CD4-positive, alpha-beta T cell treated with Interleukin-4 for 1 hour (primary cell): ENCODE data around the gene ATP2B2.
"Not testable (repeated sequence)": the region's sequence is repeated elsewhere in the genome, so short reads cannot be mapped to it uniquely, and the experiment has no call there.

Source experiments
- DNase-seq, 2 donors: peaks; one replicate each; pipeline ENCODE4 v3.0.0-alpha.2; 2020 to 2022

The ATP2B2 gene

DNA sequence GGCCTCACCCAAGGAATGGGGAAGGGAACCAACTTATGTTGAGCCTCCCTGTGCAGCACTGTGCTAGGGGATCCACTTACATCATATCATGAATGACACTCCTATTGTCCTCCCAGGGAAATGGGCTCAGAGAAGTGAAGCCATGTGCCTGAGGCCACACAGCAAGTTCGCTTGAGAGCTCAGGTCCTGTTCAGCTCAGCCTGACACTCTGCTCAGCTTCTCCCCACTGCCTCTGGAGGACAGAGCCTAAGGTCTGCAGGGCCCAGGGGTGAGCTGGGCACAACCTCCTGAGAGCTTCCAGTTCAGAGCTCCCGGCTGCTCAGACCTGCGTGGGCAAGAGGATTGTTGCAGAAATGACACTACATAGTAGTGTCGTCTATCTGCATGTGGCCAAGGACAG, 108.5 kb downstream of the ATP2B2 start:
- DNase-seq, result no peak

DNA sequence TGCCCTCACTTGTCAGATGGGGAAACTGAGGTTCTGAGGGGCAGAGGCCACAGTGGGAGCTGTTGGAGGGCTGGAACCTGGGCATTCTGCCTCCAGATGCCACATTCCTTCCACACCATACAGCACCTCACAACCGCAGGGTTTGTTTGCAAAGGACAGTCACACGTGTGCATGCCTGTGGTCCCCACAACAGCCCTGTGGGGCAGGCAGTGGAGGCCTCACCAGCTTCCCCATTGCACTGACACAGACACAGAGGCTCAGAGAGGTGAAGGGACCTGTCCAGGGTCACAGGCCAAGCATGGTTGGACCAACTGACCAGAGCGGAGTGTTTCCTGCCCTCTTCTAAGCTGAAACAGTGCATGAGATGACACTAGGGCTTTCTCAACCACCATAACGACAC, 109.3 kb downstream of the ATP2B2 start:
- DNase-seq, result no peak

DNA sequence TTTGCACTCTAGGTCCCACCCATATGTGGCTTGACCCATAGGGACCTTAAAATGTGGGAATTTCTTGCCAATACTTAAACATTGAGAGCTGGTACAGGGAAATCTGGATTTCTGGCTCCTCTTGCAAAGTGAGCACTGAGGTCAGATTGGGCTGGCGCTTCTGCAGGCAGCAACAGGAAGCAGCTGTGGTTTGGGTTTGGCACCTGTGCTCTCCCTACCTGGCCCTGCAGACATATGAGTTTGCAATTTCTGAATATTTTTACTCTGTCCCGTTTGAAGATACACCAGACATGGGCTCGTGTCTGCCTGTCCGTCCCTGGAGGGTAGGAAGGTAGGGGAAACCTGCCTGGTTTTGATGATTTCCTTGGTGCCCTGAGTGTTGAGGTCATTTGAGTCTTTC, 109.7 kb downstream of the ATP2B2 start:
- peak; percentile 45 to 50 for DNase-seq

DNA sequence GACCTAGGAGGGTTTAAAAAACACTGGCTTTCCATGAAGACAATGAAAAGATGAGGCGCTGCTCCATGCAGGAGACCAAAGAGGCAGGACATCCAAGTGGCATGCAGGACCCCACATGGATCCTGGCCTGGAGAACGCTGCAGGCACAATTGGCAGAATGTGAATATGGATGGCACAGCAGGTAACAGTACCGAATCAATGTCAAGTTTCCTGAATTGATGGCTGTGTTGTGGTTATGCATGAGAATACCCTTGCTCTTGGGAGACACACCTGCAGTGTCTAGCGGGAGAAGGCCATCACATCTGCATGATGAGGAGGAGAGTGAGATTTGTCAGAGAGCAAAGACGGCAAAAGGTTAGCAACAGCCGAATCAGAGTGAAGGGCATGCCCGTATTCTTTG, 110.2 kb downstream of the ATP2B2 start:
- no peak for DNase-seq

DNA sequence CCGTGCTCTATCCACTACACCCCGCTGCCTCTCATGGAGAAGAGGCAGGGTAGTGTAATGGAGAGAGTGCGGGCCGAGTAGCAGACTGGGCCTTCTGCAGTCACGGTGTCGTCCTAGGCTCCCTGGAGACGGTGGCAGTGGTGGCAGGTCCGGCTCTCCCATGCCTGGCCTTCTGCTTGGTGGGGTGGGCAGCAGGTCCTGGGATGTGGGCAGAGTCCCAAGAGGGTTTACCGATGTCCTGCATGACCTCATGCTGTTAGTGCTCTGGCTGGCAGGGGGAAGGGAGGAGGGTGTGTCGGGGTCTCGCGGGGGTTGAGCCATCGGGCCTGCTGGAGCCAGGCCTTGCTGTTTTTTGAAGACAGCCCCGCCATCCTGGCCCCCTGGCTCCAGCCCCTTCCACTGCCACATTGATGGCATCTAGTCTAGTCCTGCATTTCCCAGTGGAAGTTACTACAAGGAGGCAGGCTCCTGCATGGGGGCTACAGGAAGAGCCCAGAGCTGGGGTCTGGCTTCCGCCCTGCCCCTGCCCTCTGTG, 110.8 kb downstream of the ATP2B2 start:
- no peak for DNase-seq

DNA sequence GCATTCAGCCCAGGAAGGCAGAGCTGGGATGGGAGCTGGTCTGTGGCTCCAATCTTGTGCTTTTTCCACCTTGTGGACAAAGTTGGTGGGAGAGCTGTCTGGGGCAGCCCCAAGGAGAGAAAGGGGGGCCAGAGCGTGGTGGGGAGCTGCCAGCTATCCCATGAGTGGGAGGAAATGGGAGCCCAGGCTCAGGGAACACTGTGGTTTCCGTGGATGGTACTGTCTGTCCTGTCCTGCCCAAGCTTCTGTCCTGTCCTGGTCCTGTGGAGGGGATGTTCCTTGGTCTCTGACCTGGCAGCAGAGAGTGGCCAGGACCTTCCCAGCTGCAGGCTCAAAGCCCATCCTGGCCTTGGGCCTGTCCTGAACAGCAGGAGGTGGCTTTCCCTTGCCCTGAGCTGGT, 111.9 kb downstream of the ATP2B2 start:
- no peak for DNase-seq

DNA sequence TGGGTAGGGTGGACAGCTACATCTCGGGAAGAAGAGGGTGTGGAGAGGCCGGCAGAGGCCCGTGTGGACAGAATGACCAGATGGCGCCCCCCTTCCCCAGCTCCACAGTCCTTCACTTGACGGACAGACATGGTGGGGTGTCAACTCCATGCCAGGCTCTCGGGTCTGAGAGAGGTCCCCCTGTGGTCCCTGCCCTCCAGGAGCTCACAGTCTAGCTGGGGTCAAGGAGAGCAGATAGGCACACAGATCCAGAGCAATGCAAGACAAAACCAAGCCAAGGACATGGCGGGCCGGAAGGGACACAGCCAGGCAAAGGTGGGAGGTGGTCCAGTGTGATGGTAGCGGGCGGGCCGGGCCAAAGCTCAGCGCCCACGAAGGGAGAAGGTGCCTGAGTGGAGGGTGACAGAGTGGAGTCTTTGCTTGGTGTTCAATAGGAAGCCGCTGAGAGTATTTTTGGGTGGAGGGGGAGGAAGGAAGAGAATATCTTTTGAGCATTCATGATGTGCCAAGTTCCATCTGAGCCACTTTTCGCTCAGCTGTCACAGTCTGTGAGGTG, 112.4 kb downstream of the ATP2B2 start:
- DNase-seq, result no peak

DNA sequence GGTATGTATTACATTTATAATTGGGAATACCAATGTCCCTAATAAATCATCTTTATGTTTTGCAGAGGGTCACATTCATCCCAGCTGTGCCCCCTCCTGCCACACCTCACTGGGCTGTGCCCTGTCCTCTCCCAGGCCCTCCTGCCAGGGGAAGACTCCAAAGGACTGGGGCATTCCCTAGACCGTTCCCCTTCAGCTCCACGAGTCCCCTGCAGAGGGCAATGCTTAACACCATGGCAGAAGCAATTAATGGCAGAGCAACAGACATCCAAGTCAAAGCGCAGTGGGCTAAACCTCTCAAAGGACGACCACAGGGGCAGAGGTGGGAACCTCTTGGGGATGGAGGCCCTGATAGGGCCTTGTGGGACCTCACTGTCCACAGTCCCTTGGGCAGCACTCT, 113.1 kb downstream of the ATP2B2 start:
- no peak for DNase-seq

DNA sequence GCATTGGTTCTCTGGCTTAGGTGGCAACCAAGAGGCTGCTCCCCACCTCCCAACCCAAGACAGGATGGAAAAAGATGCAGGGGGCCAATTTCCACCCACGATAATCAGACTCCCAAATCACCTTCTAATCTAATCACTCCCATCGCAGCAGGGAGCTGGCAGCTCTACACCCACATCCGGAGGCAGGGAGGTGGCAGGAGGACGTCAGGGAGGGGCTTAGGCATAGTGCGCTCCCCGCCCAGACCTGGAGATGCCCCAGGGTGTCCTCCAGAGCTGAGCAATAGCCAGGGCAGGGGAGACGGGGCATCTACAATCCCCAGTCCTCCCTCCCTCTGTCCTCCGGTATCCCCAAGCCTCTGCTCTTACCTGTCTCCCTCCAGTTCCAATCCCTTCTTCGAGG, 114.0 kb downstream of the ATP2B2 start:
- no peak for DNase-seq

DNA sequence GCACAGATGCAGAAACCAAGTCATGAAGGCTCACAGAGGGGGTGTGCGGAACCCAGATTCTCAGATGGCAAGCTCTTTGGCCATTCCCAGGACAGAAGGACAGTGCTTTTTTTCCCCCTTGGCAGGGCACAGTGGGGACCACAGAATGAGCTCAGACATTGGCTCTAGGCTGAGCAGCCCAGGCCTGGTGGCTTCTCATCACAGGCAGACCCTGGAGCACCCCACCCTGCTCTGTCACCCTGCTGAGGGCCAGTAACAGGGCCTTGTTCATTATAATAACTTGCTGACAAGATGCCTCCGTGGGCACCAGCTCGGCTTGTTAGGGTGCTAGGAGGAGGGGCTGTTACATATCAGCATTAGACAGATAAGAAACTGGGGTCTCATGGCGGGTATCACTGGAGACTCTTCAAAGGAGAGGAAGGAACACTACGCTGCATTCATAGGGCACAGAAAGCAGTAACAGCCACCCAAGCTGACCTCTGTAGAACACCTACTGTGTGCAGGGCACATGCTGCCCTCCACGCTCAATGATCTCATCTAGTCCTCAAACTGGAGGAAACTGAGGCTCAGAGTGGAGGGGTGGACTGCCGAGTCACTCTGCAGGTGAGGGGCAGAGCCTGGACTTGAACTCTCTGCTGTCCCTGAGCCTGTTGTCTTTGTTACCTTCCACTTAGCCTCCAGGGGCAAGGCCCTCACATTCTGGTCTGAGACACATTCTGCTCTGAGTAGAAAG, 114.6 kb downstream of the ATP2B2 start:
- no peak for DNase-seq

DNA sequence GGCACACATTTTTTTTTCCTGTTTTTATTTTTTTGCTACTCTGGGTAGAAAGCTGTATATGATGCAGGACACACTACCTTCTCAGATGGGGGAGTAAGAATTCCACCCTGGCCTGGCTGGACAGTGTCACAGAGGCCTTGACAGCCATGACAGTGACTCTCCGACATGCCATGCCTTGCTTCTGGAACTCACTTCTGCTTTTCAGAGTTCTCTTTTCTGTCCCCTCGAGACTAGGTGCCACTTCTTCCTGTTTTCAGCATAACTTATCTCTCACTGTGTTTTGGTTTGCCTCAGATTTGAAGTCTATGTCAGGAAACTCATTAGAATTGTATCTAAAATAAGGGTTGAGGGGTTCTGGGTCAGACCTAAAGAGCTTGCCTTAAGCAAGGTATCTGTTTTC, 115.4 kb downstream of the ATP2B2 start:
- peak in 1 of 2 donors; percentile 59 for DNase-seq

DNA sequence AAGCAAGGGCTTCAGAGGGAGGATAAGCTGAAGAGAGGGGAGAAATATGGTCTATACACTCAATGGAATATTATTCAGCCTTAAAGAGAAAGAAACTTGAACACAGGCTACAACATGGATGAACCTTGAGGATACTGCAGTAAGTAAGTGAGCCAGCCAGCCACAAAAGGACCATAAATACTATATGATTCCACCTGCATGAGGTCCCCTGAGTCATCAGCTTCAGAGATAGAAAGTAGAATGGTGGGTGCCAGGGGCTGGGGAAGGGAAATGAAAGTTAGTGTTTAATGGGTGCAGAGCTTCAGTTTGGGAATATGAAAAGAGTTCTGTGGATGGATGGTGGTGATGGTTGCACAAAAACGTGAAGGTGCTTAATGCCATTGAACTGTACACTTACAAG, 116.0 kb downstream of the ATP2B2 start:
- DNase-seq, result no peak

DNA sequence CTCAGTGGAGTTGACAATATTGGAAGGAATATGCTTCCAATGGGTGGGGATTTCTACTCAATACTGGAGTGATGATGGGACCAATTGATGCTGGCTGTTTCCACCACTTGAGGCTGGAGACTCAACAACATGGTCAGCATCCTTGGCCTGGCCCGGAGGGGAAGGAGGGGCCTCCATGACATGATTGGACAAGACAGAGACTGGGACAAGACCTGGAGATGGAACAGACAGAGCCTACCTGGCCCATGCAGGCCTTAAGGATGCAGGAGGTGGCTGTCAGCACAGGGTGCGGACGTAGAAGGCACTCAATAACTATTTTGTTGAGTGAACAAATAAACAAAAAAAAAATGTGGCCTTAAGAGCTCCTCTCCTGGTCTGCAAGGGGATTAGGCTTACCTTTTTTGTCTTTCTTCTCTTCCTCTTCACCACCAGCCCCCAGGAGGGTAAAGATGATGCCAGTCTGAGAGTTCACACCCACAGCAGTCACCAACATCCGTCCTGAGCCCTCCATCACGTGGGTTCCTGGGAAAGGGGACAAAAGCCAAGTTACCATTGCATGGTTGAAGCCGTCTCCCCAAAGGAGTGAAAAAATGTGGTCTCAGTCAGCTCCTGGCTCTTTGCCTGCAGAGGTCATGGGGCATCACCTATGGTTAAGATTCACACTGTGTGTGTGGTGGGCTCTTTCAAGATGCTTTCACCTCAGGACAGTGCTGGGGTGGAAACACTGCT, 117.3 kb downstream of the ATP2B2 start:
- peak in 1 of 2 donors; percentile 22 for DNase-seq

DNA sequence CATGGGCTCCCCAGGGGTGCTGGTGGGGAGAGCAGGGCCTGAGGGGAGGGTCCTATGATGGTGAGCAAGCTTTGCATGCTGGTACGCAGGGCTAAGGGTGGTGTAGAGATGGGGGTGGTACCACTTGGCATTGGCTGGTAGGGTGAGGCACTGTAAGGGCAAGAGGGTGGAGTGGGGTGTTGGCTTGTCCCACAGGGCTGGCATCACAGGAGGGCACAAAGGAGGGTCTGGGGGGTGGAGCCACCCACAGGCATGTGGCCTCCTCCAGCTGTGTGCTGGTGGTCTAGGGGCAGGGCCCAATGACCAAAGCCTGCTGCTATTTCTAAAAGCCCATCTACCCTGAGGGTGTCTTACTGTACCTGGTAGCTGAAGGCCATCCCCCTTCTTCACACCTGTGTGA, 119.3 kb downstream of the ATP2B2 start:
- no peak for DNase-seq

DNA sequence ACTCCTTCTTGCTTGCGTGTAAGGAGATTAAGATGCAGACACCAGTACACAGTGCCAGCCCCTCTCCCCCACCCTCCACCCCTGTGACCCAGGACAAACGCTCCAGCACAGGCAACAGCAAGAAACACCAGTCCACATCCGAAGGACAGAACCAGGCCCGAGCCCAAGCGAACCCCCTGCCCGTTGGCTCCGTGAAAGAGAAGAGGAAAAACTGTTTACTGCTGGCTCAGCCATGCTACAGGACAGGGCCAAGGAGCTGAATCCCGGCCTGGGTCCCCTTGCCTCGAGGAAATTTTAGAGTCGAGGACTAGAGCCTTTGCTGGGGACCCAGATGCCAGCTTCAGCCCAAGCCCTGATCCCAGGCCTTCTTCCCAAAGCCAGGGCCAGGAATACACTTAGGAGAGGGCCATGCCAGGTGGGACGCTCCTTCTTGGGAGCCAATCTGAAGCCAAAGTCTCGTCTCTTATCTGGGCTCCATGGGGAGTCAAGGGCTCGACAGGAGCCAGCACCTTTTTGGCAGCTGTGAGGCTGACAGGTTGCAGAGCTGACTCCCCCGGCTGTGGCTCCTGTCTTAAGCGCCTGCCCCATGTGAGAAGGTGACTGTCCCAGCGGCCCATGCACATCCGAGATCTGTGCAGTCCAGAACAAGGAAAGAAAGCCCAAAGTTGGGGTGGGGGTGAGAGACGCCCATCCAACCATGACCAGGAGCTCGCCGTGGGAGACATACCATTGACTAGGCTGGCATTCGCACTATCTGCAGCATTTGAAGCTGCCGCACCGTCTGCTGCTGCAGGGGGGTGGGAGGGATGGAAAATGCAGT, 120.6 kb downstream of the ATP2B2 start:
- no peak for DNase-seq

DNA sequence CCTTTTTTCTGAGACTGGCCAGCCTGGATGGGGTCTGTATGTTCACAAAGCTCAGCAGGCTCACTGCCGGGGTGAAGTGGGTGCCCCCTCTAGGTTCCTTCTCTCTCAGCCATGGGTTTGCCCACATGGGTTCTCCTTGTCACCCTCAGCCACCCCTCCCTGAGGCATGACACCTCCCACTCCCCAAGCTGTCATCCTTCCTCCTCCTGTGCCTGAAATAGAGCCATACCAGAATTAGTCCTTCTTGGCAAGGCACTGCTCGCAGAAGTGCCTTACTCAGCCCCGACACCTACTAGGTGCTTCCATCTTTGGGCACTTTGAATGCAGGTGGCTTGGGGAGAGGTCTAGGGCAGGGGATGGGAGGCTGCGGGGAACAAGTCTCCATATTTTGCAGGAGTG, 121.5 kb downstream of the ATP2B2 start:
- no peak for DNase-seq

DNA sequence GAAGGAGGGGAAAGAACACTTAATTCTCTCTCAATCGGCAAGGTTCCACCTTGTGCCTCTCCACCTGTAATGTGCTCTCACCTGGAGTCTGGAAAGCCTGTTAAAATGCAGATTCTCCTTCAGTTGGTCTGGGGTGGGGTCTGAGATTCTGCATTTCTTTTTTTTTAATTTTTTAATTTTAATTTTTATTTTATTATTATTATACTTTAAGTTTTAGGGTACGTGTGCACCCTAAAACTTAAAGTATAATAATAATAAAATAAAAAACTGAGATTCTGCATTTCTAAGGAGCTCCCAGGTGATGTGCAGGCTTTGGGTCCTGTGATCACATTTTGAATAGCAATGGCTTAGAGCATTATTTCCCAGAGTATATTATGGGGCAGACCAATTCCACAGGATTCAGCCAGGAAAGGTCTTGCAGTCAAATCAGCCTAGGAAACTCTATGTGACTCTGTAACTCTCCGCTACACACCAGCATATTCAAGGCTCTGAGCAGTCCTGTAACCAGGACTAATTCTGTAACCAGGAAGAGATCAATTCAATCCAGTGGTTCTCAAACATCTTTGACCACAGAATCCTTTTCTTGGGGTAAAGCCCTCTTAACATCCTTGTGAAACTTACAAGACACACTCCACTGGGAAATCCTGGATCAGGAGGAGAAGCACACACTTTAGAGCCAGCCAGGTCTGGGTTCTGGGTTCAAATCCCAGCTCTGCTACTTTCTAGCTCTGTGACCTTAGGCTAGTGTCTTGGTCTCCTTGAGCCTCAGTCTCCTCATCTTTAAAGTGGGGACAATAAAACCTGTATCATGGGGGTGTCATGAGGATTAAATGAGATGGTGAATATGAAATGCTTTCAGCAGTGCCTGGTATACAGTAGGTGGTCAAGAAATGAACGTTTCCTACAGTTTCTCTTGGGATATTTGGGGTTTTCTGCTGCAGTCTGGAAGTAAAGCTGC, 122.2 kb downstream of the ATP2B2 start:
- no peak for DNase-seq

DNA sequence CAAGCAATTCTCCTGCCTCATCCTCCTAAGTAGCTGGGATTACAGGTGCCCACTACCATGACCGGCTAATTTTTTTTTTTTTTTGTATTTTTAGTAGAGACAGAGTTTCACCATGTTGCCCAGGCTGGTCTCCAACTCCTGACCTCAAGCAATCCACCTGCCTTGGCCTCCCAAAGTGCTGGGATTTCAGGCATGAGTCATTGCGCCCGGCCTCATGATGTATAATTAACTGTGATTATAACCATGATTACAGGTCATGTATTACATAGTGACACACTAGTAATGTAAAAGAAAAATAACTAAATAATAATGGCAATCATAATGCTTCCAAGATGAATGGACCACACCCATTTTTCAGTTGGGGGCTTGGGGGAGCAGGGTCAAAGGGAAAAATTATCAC, 122.9 kb downstream of the ATP2B2 start:
- DNase-seq, result not testable (repeated sequence)

DNA sequence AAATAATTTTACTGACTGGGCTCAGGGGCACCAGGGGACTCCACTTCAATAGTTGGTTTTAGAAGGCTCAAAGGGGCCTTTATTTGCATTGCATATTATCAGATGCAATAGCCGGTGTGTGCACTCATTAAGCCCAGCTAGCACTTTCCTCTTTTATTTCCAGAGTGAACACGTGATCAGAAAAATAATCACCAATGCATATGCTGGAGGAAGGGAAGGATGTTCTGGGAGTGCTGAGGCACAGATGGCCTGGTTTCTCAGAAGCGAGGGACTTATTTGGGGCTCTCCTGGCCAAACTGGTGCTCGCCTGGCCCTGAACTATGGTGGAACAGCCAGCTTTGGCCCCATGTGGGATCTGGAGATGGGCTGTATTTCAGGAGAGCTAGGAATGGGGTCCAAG, 124.0 kb downstream of the ATP2B2 start:
- no peak for DNase-seq

DNA sequence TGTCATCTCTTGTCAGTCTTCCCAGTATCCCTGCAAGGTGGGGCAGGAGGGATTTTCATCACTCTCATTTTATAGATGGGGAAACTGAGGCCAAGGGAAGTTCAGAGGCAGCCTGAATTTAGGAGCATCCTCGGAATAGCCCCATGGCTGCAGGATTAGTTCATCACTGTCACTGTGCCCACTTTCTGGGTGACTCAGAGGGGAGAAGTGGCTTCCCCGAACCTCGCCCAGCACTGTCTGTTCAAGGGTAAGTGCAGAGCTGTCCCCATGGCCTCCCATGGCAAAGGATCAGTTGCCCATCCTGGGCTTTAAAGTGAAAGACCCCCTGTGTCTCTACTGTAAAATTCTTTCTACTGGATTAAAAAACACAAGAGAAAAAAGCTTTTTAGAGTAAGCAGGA, 124.5 kb downstream of the ATP2B2 start:
- DNase-seq, result no peak

DNA sequence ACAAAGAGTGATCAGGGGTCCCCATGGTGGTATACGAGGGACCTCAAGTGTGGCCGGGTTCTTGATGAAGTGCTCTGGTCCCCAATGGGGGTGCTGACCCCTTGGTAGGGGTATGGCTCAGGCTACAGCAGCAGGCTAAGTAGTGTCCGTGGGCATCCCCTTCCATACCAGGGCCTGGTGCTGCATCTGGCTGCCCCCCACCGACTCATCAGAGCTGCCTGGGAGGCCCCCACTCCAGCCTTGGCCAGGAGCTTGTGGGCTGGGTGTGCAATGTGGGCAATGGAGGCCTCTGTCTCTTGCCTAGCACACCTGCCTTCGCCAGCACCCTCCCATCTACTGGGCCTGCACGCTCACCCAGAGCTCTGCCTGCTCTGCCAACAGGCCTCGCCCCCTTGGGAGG, 125.4 kb downstream of the ATP2B2 start:
- DNase-seq, result no peak

DNA sequence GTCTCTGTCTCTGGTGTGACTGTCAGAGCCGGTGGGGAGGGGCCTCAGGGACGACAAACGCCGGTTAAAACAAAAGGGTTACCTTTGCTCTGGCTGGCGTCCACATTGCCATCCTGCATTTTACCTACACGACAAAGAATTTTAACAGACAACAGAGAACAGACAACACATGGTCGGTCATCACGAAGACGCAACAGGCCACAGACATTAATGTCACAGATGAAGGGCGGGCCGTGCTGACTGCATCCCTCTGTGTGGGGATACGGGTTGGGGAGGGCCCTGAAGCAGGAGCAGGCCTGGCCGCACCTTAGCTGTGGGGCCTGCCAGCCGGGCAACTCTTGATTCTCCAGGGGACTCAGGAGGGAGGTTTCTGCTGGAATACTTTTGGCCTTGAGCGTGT, 126.2 kb downstream of the ATP2B2 start:
- no peak for DNase-seq
